Spleen (tissue), 11 donors: ENCODE measurements around the gene ABTB2. TPM values are rescaled to one million over a fixed set of nuclear protein-coding genes. Genes with fewer than 3 reads are reported as not detected.

Experiments used
- DNase-seq: peaks from one replicate; pipeline ENCODE4 v3.0.0-alpha.2; 2020
- H3K27ac ChIP-seq, 8 donors: fragments of 200-600 bp; sonication (generic) in 7 of 8; 1 replicate in 4 of 8; 2 replicates in 4 of 8; pipeline versions ENCODE4 v1.5.0 to v1.8.0; 2016 to 2021; ENCODE audit warnings: inconsistent platforms in 4 of 8, mild to moderate bottlenecking in 4 of 8, moderate library complexity in 1 of 8
- H3K27me3 ChIP-seq, 7 donors: fragments of 200-600 bp; sonication (generic) in 6 of 7; replicated peaks in 1 of 7; 1 replicate in 4 of 7; 2 replicates in 3 of 7; pipeline versions ENCODE4 v1.5.0 to v1.8.0; 2016 to 2021; ENCODE audit warnings: inconsistent platforms in 3 of 7, mild to moderate bottlenecking in 1 of 7
- H3K36me3 ChIP-seq, 6 donors: fragments of 200-600 bp; sonication (generic) in 5 of 6; 1 replicate in 4 of 6; 2 replicates in 2 of 6; pipeline versions ENCODE4 v1.5.0 to v1.8.0; 2016 to 2021; ENCODE audit warnings: inconsistent platforms in 2 of 6
- H3K4me1 ChIP-seq, 6 donors: fragments of 200-600 bp; sonication (generic) in 5 of 6; 1 replicate in 3 of 6; 2 replicates in 3 of 6; pipeline versions ENCODE4 v1.5.0 to v1.8.0; 2016 to 2021; ENCODE audit warnings: inconsistent platforms in 3 of 6
- H3K4me3 ChIP-seq, 8 donors: fragments of 200-600 bp; sonication (generic) in 7 of 8; 1 replicate in 4 of 8; 2 replicates in 4 of 8; pipeline versions ENCODE4 v1.5.0 to v1.8.0; 2016 to 2021; ENCODE audit warnings: inconsistent platforms in 4 of 8, mild to moderate bottlenecking in 4 of 8, moderate library complexity in 2 of 8
- H3K9me3 ChIP-seq, 8 donors: fragments of 200-600 bp; sonication (generic) in 7 of 8; 1 replicate in 4 of 8; 2 replicates in 4 of 8; pipeline versions ENCODE4 v1.5.0 to v1.8.0; 2016 to 2021; ENCODE audit warnings: inconsistent platforms in 4 of 8
- POLR2A ChIP-seq, 3 donors: fragments of 450-650 bp; IDR thresholded peaks; one replicate each; pipeline ENCODE4 v1.5.1; 2017; ENCODE audit warnings: antibody characterized with exemption in 3 of 3, mild to moderate bottlenecking in 1 of 3
- POLR2AphosphoS5 ChIP-seq, 3 donors: sonication (generic); formaldehyde crosslinking; IDR thresholded peaks; one replicate each; pipeline ENCODE4 v1.5.1; 2017; ENCODE audit warnings: antibody characterized with exemption in 3 of 3
- WGBS, 5 donors: extraction: QIAGEN DNeasy Blood & Tissue Kit in 3 of 5; methylation state at CpG; one replicate each; pipeline versions ENCODE4 v1.1.5 to v1.1.7; 2013 to 2018; 5-methylcytosine and 5-hydroxymethylcytosine counted together
- intact Hi-C: fragments of 100-400 bp; cut with DNase I; formaldehyde crosslinking; loops from one replicate; pipeline ENCODE4 v1.15.0; 2023; ENCODE audit warnings: low total_unique reads
- polyA plus RNA-seq, 3 donors: library from polyadenylated mRNA; stranded (reverse); fragments of 200-250 nt; gene quantifications; one replicate each; pipeline ENCODE4 v1.2.1, GENCODE V29; 2013
- total RNA-seq, 7 donors: library from RNA; depleted of rRNA in 3 of 7; stranded (reverse); fragments of >200 nt in 3 of 7; fragmentation: NEBNext Ultra II Directional in 4 of 7; extraction: Animal tissue kit (Norgen Biotek cat#: 25700) in 4 of 7; gene quantifications; one replicate each; pipeline versions ENCODE4 v1.1.0 to v1.2.1, GENCODE V29; 2016 to 2021
- TF ChIP-seq, protein P1 (sequence below), 11 experiments: fragments of 200-600 bp in 7 of 11; fragments of 450-650 bp in 4 of 11; sonication (generic) in 4 of 11; IDR thresholded peaks in 8 of 11; conservative IDR thresholded peaks in 3 of 11; 1 replicate in 7 of 11; 2 replicates in 4 of 11; pipeline versions ENCODE4 v1.4.0 to v1.8.0; 2016 to 2021; ENCODE audit warnings: antibody characterized with exemption in 11 of 11, inconsistent platforms in 4 of 11, mild to moderate bottlenecking in 1 of 11
- donor health status: healthy with polysubstance abuse.
- donor health status: DM: no; HTN: no; CAD: no; lungs with moderate emphysema.
- donor health status: DM: no; HTN: no; CAD: no.
- donor health status: Bipolar disorder and iron deficiency.
- donor health status: healthy.
- donor health status: DM: no; HTN: no; CAD: no.
- donor health status: DM: yes; HTN: yes; CAD: no.

Gene ABTB2
- total and polyA plus RNA-seq, 10 donors: 0.41 to 2.9 (median 1.7) TPM

DNA sequence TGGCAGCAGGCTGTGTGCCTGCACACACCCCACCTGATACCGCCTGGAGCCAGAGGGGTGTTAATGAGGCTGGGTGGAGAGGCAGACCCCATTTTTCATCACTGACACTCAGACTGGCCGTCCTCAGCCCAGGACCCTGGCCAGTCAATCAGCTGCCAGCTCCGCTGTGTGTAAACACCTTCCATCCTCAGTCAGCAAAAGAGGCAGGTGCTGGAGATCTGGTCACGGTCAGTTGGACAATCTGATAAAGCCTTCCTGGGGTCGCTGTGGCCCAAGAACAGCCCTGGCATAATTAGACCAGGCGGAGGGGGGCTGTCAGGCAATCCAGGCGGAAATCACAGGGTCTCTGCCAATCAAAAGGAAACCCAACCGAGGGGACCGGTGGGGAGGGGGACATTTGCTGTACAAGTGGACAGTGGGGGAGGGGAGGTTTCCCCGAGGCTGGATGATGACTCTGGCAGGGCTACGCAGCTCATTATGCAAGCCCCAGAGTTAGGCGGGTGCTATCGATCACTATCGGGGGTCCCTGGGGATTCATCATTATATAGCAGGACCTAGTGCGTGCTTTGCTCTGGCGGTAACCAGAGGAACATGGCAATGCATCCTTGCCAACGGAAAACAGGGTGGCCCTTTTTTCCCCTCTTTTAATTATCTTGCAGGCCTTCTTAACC is 72.9 kb downstream of the ABTB2 start:
- WGBS, 5 donors: 84 to 91% (median 88%) methylated on average over 17 of the region's 17 CpGs
- TF ChIP-seq, protein P1, sequence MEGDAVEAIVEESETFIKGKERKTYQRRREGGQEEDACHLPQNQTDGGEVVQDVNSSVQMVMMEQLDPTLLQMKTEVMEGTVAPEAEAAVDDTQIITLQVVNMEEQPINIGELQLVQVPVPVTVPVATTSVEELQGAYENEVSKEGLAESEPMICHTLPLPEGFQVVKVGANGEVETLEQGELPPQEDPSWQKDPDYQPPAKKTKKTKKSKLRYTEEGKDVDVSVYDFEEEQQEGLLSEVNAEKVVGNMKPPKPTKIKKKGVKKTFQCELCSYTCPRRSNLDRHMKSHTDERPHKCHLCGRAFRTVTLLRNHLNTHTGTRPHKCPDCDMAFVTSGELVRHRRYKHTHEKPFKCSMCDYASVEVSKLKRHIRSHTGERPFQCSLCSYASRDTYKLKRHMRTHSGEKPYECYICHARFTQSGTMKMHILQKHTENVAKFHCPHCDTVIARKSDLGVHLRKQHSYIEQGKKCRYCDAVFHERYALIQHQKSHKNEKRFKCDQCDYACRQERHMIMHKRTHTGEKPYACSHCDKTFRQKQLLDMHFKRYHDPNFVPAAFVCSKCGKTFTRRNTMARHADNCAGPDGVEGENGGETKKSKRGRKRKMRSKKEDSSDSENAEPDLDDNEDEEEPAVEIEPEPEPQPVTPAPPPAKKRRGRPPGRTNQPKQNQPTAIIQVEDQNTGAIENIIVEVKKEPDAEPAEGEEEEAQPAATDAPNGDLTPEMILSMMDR (IDR thresholded peaks at IDR 0.05 in 8 of 11, conservative IDR thresholded peaks at IDR 0.05 in 3 of 11): no peak
- TF ChIP-seq POLR2AphosphoS5 (IDR thresholded peaks at IDR 0.05) (no peak), POLR2A (IDR thresholded peaks at IDR 0.05) (no peak)
- Histone ChIP-seq H3K4me3 (no peak overlapping the region), H3K36me3 (no peaks in the 10 kb centered on the region), H3K27me3 (no peaks in the 10 kb centered on the region), H3K27ac (no peak overlapping the region), H3K9me3 (no peaks in the 10 kb centered on the region), H3K4me1 (no peaks in the 10 kb centered on the region)
- intact Hi-C loops: no loop called here
- DNase-seq: no peak

- Histone ChIP-seq H3K36me3 (no peaks in the 10 kb centered on the region), H3K4me3 (no peak overlapping the region), H3K27me3 (no peaks in the 10 kb centered on the region), H3K4me1 (no peaks in the 10 kb centered on the region), H3K27ac (no peak overlapping the region), H3K9me3 (no peaks in the 10 kb centered on the region)
- TF ChIP-seq POLR2AphosphoS5 (IDR thresholded peaks at IDR 0.05) (no peak), POLR2A (IDR thresholded peaks at IDR 0.05) (no peak)
- TF ChIP-seq, protein P1 (IDR thresholded peaks at IDR 0.05 in 8 of 11, conservative IDR thresholded peaks at IDR 0.05 in 3 of 11): no peak
- no peak for DNase-seq
- intact Hi-C loops: no loop called here
- 63 to 90% (median 77%) methylated on average over 3 of the region's 3 CpGs for WGBS, 5 donors
Observed at GRCh38 chr11:34284156-34284555, 73.7 kb downstream of the ABTB2 start.

- no peak for TF ChIP-seq POLR2A (IDR thresholded peaks at IDR 0.05)
- no peak for TF ChIP-seq POLR2AphosphoS5 (IDR thresholded peaks at IDR 0.05)
- TF ChIP-seq, protein P1 (IDR thresholded peaks at IDR 0.05 in 8 of 11, conservative IDR thresholded peaks at IDR 0.05 in 3 of 11): no peak
- H3K9me3 ChIP-seq: no peaks in the 10 kb centered on the region
- H3K4me3 ChIP-seq: no peak overlapping the region
- H3K27ac ChIP-seq: no peak overlapping the region
- intact Hi-C loops: no loop called here
- WGBS, 5 donors: 84 to 93% (median 87%) methylated on average over 7 to 8 of the region's 8 CpGs
- no peaks in the 10 kb centered on the region for H3K27me3 ChIP-seq
- H3K36me3 ChIP-seq: no peaks in the 10 kb centered on the region
- no peak for DNase-seq
- no peaks in the 10 kb centered on the region for H3K4me1 ChIP-seq
Observed at GRCh38 chr11:34280945-34281872, 76.6 kb downstream of the ABTB2 start.
